Measurements from ENCODE around the gene EVI5. TPM values are rescaled to one million over a fixed set of nuclear protein-coding genes. Genes with fewer than 3 reads are reported as not detected.
A peak's percentile ranks its signal among the peaks of the same experiment; 100 is the strongest.

EVI5 gene
- under 1 TPM; 0.13 to 0.21 TPM for total RNA-seq

DNA sequence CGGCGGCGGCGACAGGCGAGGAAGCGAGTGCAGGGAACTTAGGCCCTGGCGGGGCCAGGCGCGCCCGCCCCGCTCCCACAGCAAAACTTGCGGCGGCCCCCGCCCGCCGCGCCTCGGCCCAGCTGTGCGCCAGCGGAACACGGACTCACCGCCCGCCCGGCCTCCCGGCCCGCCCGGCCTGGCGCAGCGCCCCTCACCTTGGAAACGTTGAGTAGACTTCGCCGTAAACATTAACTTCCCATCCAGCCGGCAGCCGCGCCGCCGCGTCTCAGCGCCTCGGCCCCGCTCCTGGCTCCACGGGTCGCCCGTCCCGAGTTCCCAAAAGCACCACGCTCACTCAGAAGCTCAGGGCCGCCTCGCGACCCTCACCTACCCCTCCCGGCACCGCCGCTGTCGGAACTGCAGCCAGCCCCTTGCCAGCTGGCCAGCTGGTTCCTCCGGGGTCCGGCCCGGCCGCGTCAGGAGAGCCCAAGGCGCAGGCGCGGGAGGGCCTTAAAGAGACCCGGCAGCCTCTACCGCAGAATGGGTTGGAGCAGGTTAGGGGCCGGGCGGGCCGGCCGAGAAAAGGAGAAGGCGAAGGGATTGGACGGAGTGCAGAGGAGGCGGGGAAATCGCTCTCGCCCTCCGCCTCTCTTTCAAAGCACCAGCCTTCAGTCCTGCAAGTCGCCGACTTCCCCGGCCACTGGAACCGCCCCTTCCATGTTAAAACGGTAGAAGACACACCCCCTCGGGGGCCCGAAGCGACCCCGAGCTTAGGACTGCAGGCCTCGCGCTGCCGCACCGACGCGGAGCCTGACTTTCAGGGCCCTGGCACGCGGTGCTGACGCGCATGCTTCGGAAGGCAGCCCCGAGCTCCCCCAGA, at the start of gene EVI5:
Gene EVI5 (minus strand): TSS at position 470 of the 862 bp plus-strand sequence. CDS start 48,562 bp downstream, outside the sequence.
- peak; percentile 72 for ATAC-seq
- Mint-ChIP-seq H3K36me3 (ENCODE audit: low read depth) (no peaks in the 10 kb centered on the region), H3K27ac (no peak within 1 kb of the TSS), H3K4me3 (peak within 1 kb of the TSS; percentile 56), H3K4me1 (ENCODE audit: low read depth) (peaks cover 15% of the 10 kb centered on the region), H3K9me3 (ENCODE audit: insufficient read depth) (no peaks in the 10 kb centered on the region), H3K27me3 (ENCODE audit: low read depth) (peaks cover 56% of the 10 kb centered on the region)
- CTCF ChIA-PET = interaction anchor here (1.3 kb wide), 1 partner anchor 47 kb away, joined by 3 read pairs; the partner anchor contains the start of gene RPL5
- POLR2A ChIA-PET = interaction anchor here (0.7 kb wide), 1 partner anchor 47 kb away, joined by 3 read pairs; the partner anchor contains the start of gene RPL5
- DNase-seq = peak; percentile 48

DNA sequence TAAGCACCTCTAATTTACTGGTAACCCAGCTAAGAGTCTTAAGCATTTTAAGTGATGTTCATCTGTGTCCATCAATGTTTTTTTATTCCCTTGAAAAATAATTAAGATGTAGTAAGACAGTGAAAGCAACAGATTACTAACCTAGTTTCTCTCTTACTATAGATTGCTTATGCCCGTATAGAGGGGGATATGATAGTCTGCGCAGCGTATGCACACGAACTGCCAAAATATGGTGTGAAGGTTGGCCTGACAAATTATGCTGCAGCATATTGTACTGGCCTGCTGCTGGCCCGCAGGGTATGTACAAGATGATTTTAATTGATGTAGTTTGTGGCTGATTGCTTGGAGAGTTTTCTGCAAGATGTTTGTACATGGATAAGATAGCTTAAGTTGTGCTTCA, 49.7 kb upstream of the EVI5 start:
- DNase-seq (no peak), ATAC-seq (no peak)
- Mint-ChIP-seq H3K27ac (peak overlapping the region; percentile 49), H3K4me1 (ENCODE audit: low read depth) (peaks cover 68% of the 10 kb centered on the region), H3K9me3 (ENCODE audit: insufficient read depth) (no peaks in the 10 kb centered on the region), H3K27me3 (ENCODE audit: low read depth) (no peaks in the 10 kb centered on the region), H3K36me3 (ENCODE audit: low read depth) (peaks cover 71% of the 10 kb centered on the region), H3K4me3 (peak overlapping the region; percentile 96)
- ChIA-PET CTCF (interaction anchor here (1.2 to 1.8 kb wide), 3 partner anchors 25 to 159 kb away, joined by 3 to 10 read pairs (median 5); no protein-coding TSS in a partner anchor), POLR2A (no interaction called here)

GRCh38 chr1:92833840-92834239, 48.9 kb upstream of the EVI5 start:
- Mint-ChIP-seq H3K4me1 (ENCODE audit: low read depth) (peaks cover 62% of the 10 kb centered on the region), H3K36me3 (ENCODE audit: low read depth) (peaks cover 63% of the 10 kb centered on the region), H3K27me3 (ENCODE audit: low read depth) (no peaks in the 10 kb centered on the region), H3K27ac (peak overlapping the region; percentile 37), H3K9me3 (ENCODE audit: insufficient read depth) (no peaks in the 10 kb centered on the region), H3K4me3 (peak overlapping the region; percentile 96)
- no peak for DNase-seq
- POLR2A ChIA-PET = interaction anchor here (0.6 kb wide), 1 partner anchor 24 kb away, joined by 4 read pairs; no protein-coding TSS in a partner anchor
- CTCF ChIA-PET = interaction anchor here (1.2 to 1.8 kb wide), 2 partner anchors 25 to 127 kb away, joined by 3 to 10 read pairs; no protein-coding TSS in a partner anchor
- ATAC-seq = no peak

GRCh38 chr1:92832537-92833114, 47.7 kb upstream of the EVI5 start:
- H3K4me3 Mint-ChIP-seq = peak overlapping the region; percentile 96
- H3K27me3 Mint-ChIP-seq (ENCODE audit: low read depth) = no peaks in the 10 kb centered on the region
- ChIA-PET POLR2A (interaction anchor here (0.5 to 1.9 kb wide), 12 partner anchors 8 to 1013 kb away, joined by 3 to 20 read pairs (median 3); partner anchors contain the start of genes DIPK1A and MTF2), CTCF (interaction anchor here (0.7 to 2.4 kb wide), 31 partner anchors 10 to 835 kb away, joined by 3 to 25 read pairs (median 5); partner anchors contain the start of genes EVI5 and MTF2)
- peaks cover 50% of the 10 kb centered on the region for H3K4me1 Mint-ChIP-seq (ENCODE audit: low read depth)
- H3K9me3 Mint-ChIP-seq (ENCODE audit: insufficient read depth) = no peaks in the 10 kb centered on the region
- H3K27ac Mint-ChIP-seq = peak overlapping the region; percentile 98
- peaks cover 51% of the 10 kb centered on the region for H3K36me3 Mint-ChIP-seq (ENCODE audit: low read depth)
- ATAC-seq (peak; percentile 6), DNase-seq (no peak)

DNA sequence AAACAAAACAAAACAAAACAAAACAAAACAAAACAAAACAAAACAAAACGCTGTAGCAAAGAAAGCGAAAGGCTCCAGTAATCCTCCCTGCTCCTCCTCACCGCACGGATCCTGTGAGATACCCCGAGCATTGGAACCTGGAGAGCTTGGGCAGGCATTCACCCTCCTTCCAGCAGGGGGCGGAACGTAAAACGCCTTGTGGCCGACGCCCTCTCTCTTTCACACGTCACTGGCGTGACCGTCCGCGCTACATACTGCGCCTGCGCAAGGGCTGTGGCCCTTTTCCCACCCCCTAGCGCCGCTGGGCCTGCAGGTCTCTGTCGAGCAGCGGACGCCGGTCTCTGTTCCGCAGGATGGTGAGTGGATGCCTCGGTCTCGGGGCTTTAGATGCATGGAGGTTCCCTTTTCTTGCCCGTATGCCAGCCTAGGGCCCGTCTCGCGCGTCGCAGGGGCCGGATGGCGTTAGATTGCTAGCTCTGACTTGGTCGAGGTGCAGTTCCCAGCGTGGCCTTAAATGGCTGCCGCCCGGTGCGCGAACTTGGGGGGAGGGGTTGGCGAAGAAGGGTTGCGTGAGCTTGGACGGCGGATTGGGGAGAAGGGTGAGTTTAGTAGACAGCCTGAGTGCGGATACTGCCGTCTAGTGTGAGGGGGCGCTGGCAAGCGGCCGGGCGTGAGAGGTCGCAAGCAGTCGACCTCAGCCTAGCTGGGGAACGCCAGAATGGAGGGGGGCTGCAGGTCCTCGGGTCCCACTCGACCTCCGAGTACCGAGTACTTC, 47.0 kb upstream of the EVI5 start, which contains the start of gene RPL5:
Gene RPL5 (plus strand): TSS at position 279 of the 775 bp plus-strand sequence. CDS start 75 bp downstream, at position 354.
- Mint-ChIP-seq H3K27me3 (ENCODE audit: low read depth) (no peaks in the 10 kb centered on the region), H3K27ac (peak within 1 kb of the TSS; percentile 98), H3K4me1 (ENCODE audit: low read depth) (peaks cover 43% of the 10 kb centered on the region), H3K4me3 (peak within 1 kb of the TSS; percentile 96), H3K36me3 (ENCODE audit: low read depth) (peaks cover 44% of the 10 kb centered on the region), H3K9me3 (ENCODE audit: insufficient read depth) (no peaks in the 10 kb centered on the region)
- POLR2A ChIA-PET = interaction anchor here (0.5 to 1.9 kb wide), 17 partner anchors 9 to 1014 kb away, joined by 3 to 20 read pairs (median 3); partner anchors contain the start of genes DIPK1A, EVI5 and MTF2
- CTCF ChIA-PET = interaction anchor here (0.7 to 2.4 kb wide), 37 partner anchors 10 to 1012 kb away, joined by 3 to 25 read pairs (median 4); partner anchors contain the start of genes EVI5 and MTF2
- ATAC-seq (peak; percentile 91), DNase-seq (peak; percentile 98)

DNA sequence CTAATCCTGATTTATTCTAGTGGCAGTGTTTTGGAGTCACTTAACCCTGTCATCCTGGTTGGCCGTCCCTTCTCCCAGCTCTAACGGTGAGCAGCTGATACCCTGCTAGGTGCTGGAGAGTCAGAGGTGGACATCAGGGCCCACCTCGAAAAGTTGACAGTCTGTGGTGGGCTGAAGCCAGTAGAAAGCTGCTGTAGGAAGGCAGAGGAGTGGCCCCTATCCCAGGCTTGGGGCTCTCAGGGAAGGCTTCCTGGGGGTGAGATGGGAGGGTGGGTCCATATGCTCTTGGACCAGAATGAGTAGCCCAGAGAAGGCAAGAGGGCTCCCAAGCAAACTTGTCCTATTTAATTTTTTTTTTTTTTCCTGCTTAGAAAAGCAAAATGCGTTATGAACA, 46.5 kb upstream of the EVI5 start:
- Mint-ChIP-seq H3K36me3 (ENCODE audit: low read depth) (peaks cover 39% of the 10 kb centered on the region), H3K4me1 (ENCODE audit: low read depth) (peaks cover 37% of the 10 kb centered on the region), H3K4me3 (peak overlapping the region; percentile 96), H3K9me3 (ENCODE audit: insufficient read depth) (no peaks in the 10 kb centered on the region), H3K27ac (peak overlapping the region; percentile 98), H3K27me3 (ENCODE audit: low read depth) (no peaks in the 10 kb centered on the region)
- no peak for DNase-seq
- ATAC-seq = no peak
- CTCF ChIA-PET = interaction anchor here (0.7 to 2.4 kb wide), 27 partner anchors 11 to 1013 kb away, joined by 3 to 25 read pairs (median 5); partner anchors contain the start of gene MTF2
- POLR2A ChIA-PET = interaction anchor here (0.5 to 1.9 kb wide), 11 partner anchors 10 to 515 kb away, joined by 3 to 20 read pairs (median 3); partner anchors contain the start of genes DIPK1A, EVI5 and MTF2

DNA sequence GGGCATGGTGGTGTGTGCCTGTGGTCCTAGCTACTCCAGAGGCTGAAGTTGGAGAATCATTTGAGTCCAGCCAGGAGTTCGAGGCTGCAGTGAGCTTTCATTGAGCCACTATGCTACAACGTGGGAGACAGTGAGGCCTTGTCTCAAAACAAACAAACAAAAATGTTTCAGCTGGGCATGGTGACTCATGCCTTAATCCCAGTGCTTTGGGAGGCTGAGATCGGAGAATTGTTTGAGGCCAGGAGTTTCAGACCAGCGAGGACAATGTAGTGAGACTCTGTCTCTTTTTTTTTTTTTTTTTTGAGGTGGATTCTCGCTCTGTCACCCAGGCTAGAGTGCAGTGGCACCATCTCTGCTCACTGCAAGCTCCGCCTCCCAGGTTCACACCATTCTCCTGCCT, 41.9 kb upstream of the EVI5 start:
- POLR2A ChIA-PET = no interaction called here
- ATAC-seq (no peak), DNase-seq (no peak)
- Mint-ChIP-seq H3K9me3 (ENCODE audit: insufficient read depth) (no peaks in the 10 kb centered on the region), H3K27ac (no peak overlapping the region), H3K36me3 (ENCODE audit: low read depth) (no peaks in the 10 kb centered on the region), H3K4me3 (no peak overlapping the region), H3K4me1 (ENCODE audit: low read depth) (peaks cover 2% of the 10 kb centered on the region), H3K27me3 (ENCODE audit: low read depth) (no peaks in the 10 kb centered on the region)
- CTCF ChIA-PET = no interaction called here

DNA sequence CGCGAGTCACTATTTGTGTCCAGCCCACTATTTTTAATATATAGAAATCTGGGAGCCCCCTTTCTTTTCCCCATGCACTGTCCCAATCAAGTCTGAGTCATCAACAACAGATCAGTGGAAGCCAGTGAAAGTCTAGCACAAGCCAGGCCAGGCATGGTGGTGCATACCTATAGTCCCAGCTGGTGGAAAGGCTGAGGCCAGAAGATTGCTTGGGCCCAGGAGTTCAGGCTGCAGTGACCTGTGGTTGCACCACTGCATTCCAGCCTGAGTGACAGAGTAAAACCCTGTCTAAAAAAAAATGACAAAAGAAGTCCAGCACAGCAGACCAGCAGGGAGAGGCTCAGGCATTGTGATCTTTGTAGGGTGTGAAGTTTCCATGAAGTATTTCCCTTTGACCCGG, 38.0 kb upstream of the EVI5 start:
- no peaks in the 10 kb centered on the region for H3K9me3 Mint-ChIP-seq (ENCODE audit: insufficient read depth)
- ChIA-PET POLR2A (no interaction called here), CTCF (no interaction called here)
- no peaks in the 10 kb centered on the region for H3K4me1 Mint-ChIP-seq (ENCODE audit: low read depth)
- peaks cover 11% of the 10 kb centered on the region for H3K27me3 Mint-ChIP-seq (ENCODE audit: low read depth)
- ATAC-seq (no peak), DNase-seq (no peak)
- no peak overlapping the region for H3K4me3 Mint-ChIP-seq
- no peaks in the 10 kb centered on the region for H3K36me3 Mint-ChIP-seq (ENCODE audit: low read depth)
- no peak overlapping the region for H3K27ac Mint-ChIP-seq

DNA sequence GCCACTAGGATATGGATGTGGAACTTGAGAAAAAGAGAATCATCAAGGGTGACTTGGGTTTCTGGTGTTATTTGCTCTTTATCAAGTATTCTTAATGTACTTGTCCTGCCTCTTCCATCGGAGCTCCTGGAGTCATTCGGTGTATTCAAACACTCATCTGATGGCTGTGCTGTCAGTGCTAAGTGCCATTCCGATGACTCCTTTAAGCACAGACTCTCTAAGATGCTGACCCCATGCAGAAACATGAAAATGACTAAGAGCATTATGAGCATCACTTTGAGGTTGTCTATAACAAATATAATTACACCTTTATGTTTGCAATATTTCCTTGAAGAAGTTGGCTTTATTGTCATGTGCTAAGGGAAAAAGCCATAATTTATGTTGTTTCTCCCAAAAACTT, 35.6 kb upstream of the EVI5 start:
- Mint-ChIP-seq H3K9me3 (ENCODE audit: insufficient read depth) (no peaks in the 10 kb centered on the region), H3K4me3 (no peak overlapping the region), H3K27me3 (ENCODE audit: low read depth) (peaks cover 21% of the 10 kb centered on the region), H3K36me3 (ENCODE audit: low read depth) (no peaks in the 10 kb centered on the region), H3K4me1 (ENCODE audit: low read depth) (no peaks in the 10 kb centered on the region), H3K27ac (no peak overlapping the region)
- DNase-seq = no peak
- no peak for ATAC-seq
- POLR2A ChIA-PET = no interaction called here
- CTCF ChIA-PET = interaction anchor here (1.4 to 7.2 kb wide), 2 partner anchors 11 to 73 kb away, joined by 4 to 91 read pairs; partner anchors contain the start of gene RPL5

GRCh38 chr1:92820024-92820423, 35.1 kb upstream of the EVI5 start:
- ATAC-seq (no peak), DNase-seq (no peak)
- POLR2A ChIA-PET = no interaction called here
- CTCF ChIA-PET = interaction anchor here (1.4 to 7.2 kb wide), 3 partner anchors 11 to 72 kb away, joined by 4 to 91 read pairs (median 13); partner anchors contain the start of gene RPL5
- Mint-ChIP-seq H3K4me3 (no peak overlapping the region), H3K27ac (no peak overlapping the region), H3K9me3 (ENCODE audit: insufficient read depth) (no peaks in the 10 kb centered on the region), H3K36me3 (ENCODE audit: low read depth) (no peaks in the 10 kb centered on the region), H3K27me3 (ENCODE audit: low read depth) (peaks cover 21% of the 10 kb centered on the region), H3K4me1 (ENCODE audit: low read depth) (no peaks in the 10 kb centered on the region)

Measured in activated CD8-positive, alpha-beta T cell treated with anti-CD3 and anti-CD28 coated beads, Interleukin-2, amount 10 ng/mL, durations not matched to agents 7 days and 5 days (primary cell).